Mesothelial cell of epicardium (in vitro differentiated cells): ENCODE results near the gene SLC11A1. TPM values are rescaled to one million over a fixed set of nuclear protein-coding genes. Genes with fewer than 3 reads are reported as not detected.

Source experiments
- DNase-seq, 2 experiments: peaks; one replicate each; pipeline ENCODE4 v3.0.0; 2021; ENCODE audit warnings: low spot score in 2 of 2; ENCODE audit not compliant: unreplicated experiment in 2 of 2
- H3K27ac Mint-ChIP-seq: 2 replicates; pipeline ENCODE4 v1.8.0; 2021; ENCODE audit warnings: mixed read lengths
- H3K27me3 Mint-ChIP-seq: 2 replicates; pipeline ENCODE4 v1.8.0; 2021; ENCODE audit warnings: low read depth, mixed read lengths
- H3K36me3 Mint-ChIP-seq: 2 replicates; pipeline ENCODE4 v1.8.0; 2021; ENCODE audit warnings: mixed read lengths
- H3K4me1 Mint-ChIP-seq: 2 replicates; pipeline ENCODE4 v1.8.0; 2021; ENCODE audit warnings: mixed read lengths
- H3K4me3 Mint-ChIP-seq: 2 replicates; pipeline ENCODE4 v1.8.0; 2021; ENCODE audit warnings: mild to moderate bottlenecking, moderate library complexity, mixed read lengths
- H3K9me3 Mint-ChIP-seq: 2 replicates; pipeline ENCODE4 v1.8.0; 2021; ENCODE audit warnings: mixed read lengths
- CTCF ChIP-seq: fragments of 200-600 bp; sonication (generic); IDR thresholded peaks from one replicate; pipeline ENCODE4 v1.5.0; 2021; ENCODE audit warnings: antibody characterized with exemption; ENCODE audit not compliant: unreplicated experiment
- total RNA-seq: library from RNA; stranded (reverse); gene quantifications from 3 replicates; pipeline ENCODE4 v1.2.1, GENCODE V29; 2021

The SLC11A1 gene
- total RNA-seq, 1 donor from 2014 or later, result 0.76 TPM

GRCh38 chr2:218360453-218360852 is 21.6 kb upstream of the SLC11A1 start:
- Mint-ChIP-seq H3K27me3 (no peaks in the 10 kb centered on the region), H3K4me1 (peaks cover 29% of the 10 kb centered on the region), H3K27ac (no peak overlapping the region), H3K4me3 (no peak overlapping the region), H3K36me3 (no peaks in the 10 kb centered on the region), H3K9me3 (no peaks in the 10 kb centered on the region)
- no peak for TF ChIP-seq CTCF
- DNase-seq, result no peak

GRCh38 chr2:218362606-218363005 is 19.5 kb upstream of the SLC11A1 start:
- Mint-ChIP-seq H3K9me3 (no peaks in the 10 kb centered on the region), H3K27me3 (no peaks in the 10 kb centered on the region), H3K4me3 (no peak overlapping the region), H3K4me1 (peaks cover 18% of the 10 kb centered on the region), H3K27ac (no peak overlapping the region), H3K36me3 (no peaks in the 10 kb centered on the region)
- DNase-seq, result no peak
- TF ChIP-seq CTCF, result no peak

GRCh38 chr2:218363736-218364135 is 18.3 kb upstream of the SLC11A1 start:
- DNase-seq, result no peak
- TF ChIP-seq CTCF, result no peak
- Mint-ChIP-seq H3K4me3 (no peak overlapping the region), H3K27ac (no peak overlapping the region), H3K27me3 (no peaks in the 10 kb centered on the region), H3K4me1 (peaks cover 15% of the 10 kb centered on the region), H3K9me3 (no peaks in the 10 kb centered on the region), H3K36me3 (no peaks in the 10 kb centered on the region)

- Mint-ChIP-seq H3K4me1 (peaks cover 18% of the 10 kb centered on the region), H3K9me3 (no peaks in the 10 kb centered on the region), H3K36me3 (no peaks in the 10 kb centered on the region), H3K27ac (no peak overlapping the region), H3K27me3 (no peaks in the 10 kb centered on the region), H3K4me3 (no peak overlapping the region)
- TF ChIP-seq CTCF, result no peak
- DNase-seq, result no peak
These were observed 17.9 kb upstream of the SLC11A1 start for GRCh38 chr2:218364196-218364595.

- Mint-ChIP-seq H3K27ac (peak overlapping the region; percentile 6), H3K36me3 (no peaks in the 10 kb centered on the region), H3K27me3 (no peaks in the 10 kb centered on the region), H3K9me3 (no peaks in the 10 kb centered on the region), H3K4me3 (peak overlapping the region; percentile 65), H3K4me1 (peaks cover 11% of the 10 kb centered on the region)
- no peak for DNase-seq
- no peak for TF ChIP-seq CTCF
These were observed 15.3 kb upstream of the SLC11A1 start for GRCh38 chr2:218366621-218367414.
